Measurements from ENCODE around the gene CAMK2D. TPM values are rescaled to one million over a fixed set of nuclear protein-coding genes. Genes with fewer than 3 reads are reported as not detected.

The CAMK2D gene
- total RNA-seq, 1 experiment from 2014 or later = 29.5 TPM

- H3K4me3 ChIP-seq (ENCODE audit: low read depth in 2 of 2, low read length in 2 of 2) = no peak overlapping the region
- DNase-seq (ENCODE audit: low read depth, low spot score) (no peak), ATAC-seq (no peak)
- H3K27me3 ChIP-seq (ENCODE audit: control insufficient read depth, insufficient read depth, low read length) = no peaks in the 10 kb centered on the region
- POLR2A ChIA-PET = no interaction called here
- intact Hi-C loops (cut with micrococcal nuclease; ENCODE audit: unreplicated experiment) = no loop called here
- H3K9me3 ChIP-seq (ENCODE audit: control insufficient read depth, insufficient read depth, low read depth, low read length) = no peaks in the 10 kb centered on the region
- H3K27ac ChIP-seq (ENCODE audit: low read length) = no peak overlapping the region
- TF ChIP-seq CTCF (IDR thresholded peaks at IDR 0.05) (no peak), REST (IDR thresholded peaks at IDR 0.05; ENCODE audit: insufficient read depth in 1 of 2, low read depth in 2 of 2, low read length in 1 of 2) (no peak), SIN3A (IDR thresholded peaks at IDR 0.05; ENCODE audit: borderline replicate concordance, insufficient read depth, low read depth, low read length) (no peak), POLR2AphosphoS5 (IDR thresholded peaks at IDR 0.05; ENCODE audit: low read depth, low read length) (no peak), TCF7L2 (IDR thresholded peaks at IDR 0.05; ENCODE audit: low read depth, low read length) (no peak)
- in situ Hi-C loops (cut with HindIII; ENCODE audit: low pct_unique_long_range_greater_than_20kb, low sequenced_read_pairs) = no loop called here
- peaks cover 4% of the 10 kb centered on the region for H3K4me1 ChIP-seq (ENCODE audit: control insufficient read depth, insufficient read depth, low read length)
- CTCF ChIA-PET = no interaction called here
- H3K36me3 ChIP-seq (ENCODE audit: control insufficient read depth, insufficient read depth, low read length) = no peaks in the 10 kb centered on the region
- BruUV-seq (replicated peaks) = no TSS peak
Measured at GRCh38 chr4:113691676-113692075, 69.9 kb downstream of the CAMK2D start.

- POLR2A ChIA-PET = no interaction called here
Measured at GRCh38 chr4:113689394-113689793, 72.1 kb downstream of the CAMK2D start.

More at GRCh38 chr4:113689394-113689793, 72.1 kb downstream of the CAMK2D start:
- CTCF ChIA-PET = no interaction called here
- in situ Hi-C loops (cut with HindIII; ENCODE audit: low pct_unique_long_range_greater_than_20kb, low sequenced_read_pairs) = no loop called here
- Histone ChIP-seq H3K27ac (ENCODE audit: low read length) (no peak overlapping the region; the same call in 1 of the 2 replicates), H3K4me3 (ENCODE audit: low read depth in 2 of 2, low read length in 2 of 2) (no peak overlapping the region), H3K36me3 (ENCODE audit: control insufficient read depth, insufficient read depth, low read length) (no peaks in the 10 kb centered on the region), H3K9me3 (ENCODE audit: control insufficient read depth, insufficient read depth, low read depth, low read length) (no peaks in the 10 kb centered on the region), H3K27me3 (ENCODE audit: control insufficient read depth, insufficient read depth, low read length) (no peaks in the 10 kb centered on the region), H3K4me1 (ENCODE audit: control insufficient read depth, insufficient read depth, low read length) (peaks cover 7% of the 10 kb centered on the region)
- intact Hi-C loops (cut with micrococcal nuclease; ENCODE audit: unreplicated experiment) = no loop called here
- no peak for TF ChIP-seq CTCF (IDR thresholded peaks at IDR 0.05)
- no peak for TF ChIP-seq TCF7L2 (IDR thresholded peaks at IDR 0.05; ENCODE audit: low read depth, low read length)
- TF ChIP-seq REST (IDR thresholded peaks at IDR 0.05; ENCODE audit: insufficient read depth in 1 of 2, low read depth in 2 of 2, low read length in 1 of 2) = no peak
- no peak for TF ChIP-seq SIN3A (IDR thresholded peaks at IDR 0.05; ENCODE audit: borderline replicate concordance, insufficient read depth, low read depth, low read length)
- TF ChIP-seq POLR2AphosphoS5 (IDR thresholded peaks at IDR 0.05; ENCODE audit: low read depth, low read length) = no peak
- no TSS peak for BruUV-seq (replicated peaks)
- no peak for ATAC-seq
- no peak for DNase-seq (ENCODE audit: low read depth, low spot score)
